ENCODE results near the gene COL4A2.

GRCh38 chr13:110268061-110268460 lies 39.0 kb upstream of the COL4A2 start:
- no peak for TF ChIP-seq GATA2 (IDR thresholded peaks at IDR 0.05; ENCODE audit: low read depth, low read length)
- TF ChIP-seq GATA3 (IDR thresholded peaks at IDR 0.05; ENCODE audit: low read depth, low read length) = no peak

Data from SH-SY5Y (cell line).